Left ventricle myocardium inferior (tissue), 1 donor: ENCODE measurements around the gene CDHR3. TPM values are rescaled to one million over a fixed set of nuclear protein-coding genes. Genes with fewer than 3 reads are reported as not detected.
"Not testable (repeated sequence)": the region's sequence is repeated elsewhere in the genome, so short reads cannot be mapped to it uniquely, and the experiment has no call there.

Experiments
- DNase-seq: peaks from one replicate; pipeline ENCODE4 v3.0.0-alpha.2; 2020
- H3K27ac ChIP-seq: fragments of 200-600 bp; replicated peaks from 2 replicates; pipeline ENCODE4 v1.8.0; 2021
- H3K27me3 ChIP-seq: fragments of 200-600 bp; 2 replicates; pipeline ENCODE4 v1.8.0; 2021; ENCODE audit warnings: low read depth
- H3K36me3 ChIP-seq: fragments of 200-600 bp; 2 replicates; pipeline ENCODE4 v1.8.0; 2021
- H3K4me1 ChIP-seq: fragments of 200-600 bp; 2 replicates; pipeline ENCODE4 v1.8.0; 2021
- H3K4me3 ChIP-seq: fragments of 200-600 bp; 2 replicates; pipeline ENCODE4 v1.8.0; 2021; ENCODE audit warnings: mild to moderate bottlenecking, moderate library complexity
- H3K9me3 ChIP-seq: fragments of 200-600 bp; replicated peaks from 2 replicates; pipeline ENCODE4 v1.8.0; 2021
- CTCF ChIP-seq: fragments of 200-600 bp; IDR thresholded peaks from 2 replicates; pipeline ENCODE4 v1.8.0; 2021; ENCODE audit warnings: antibody characterized with exemption, mild to moderate bottlenecking, borderline replicate concordance
- intact Hi-C: fragments of 100-400 bp; cut with micrococcal nuclease; formaldehyde crosslinking; loops from one replicate; pipeline ENCODE4 v1.11.0; 2022
- total RNA-seq: library from RNA; stranded (reverse); fragmentation: NEBNext Ultra II Directional; extraction: Animal tissue kit (Norgen Biotek cat#: 25700); gene quantifications from one replicate; pipeline ENCODE4 v1.2.1, GENCODE V29; 2021
- donor health status: DM: no; HTN: yes; CAD: no; lungs with severe emphysema.

The CDHR3 gene
- total RNA-seq, 1 donor from 2014 or later, result 11.4 TPM

DNA sequence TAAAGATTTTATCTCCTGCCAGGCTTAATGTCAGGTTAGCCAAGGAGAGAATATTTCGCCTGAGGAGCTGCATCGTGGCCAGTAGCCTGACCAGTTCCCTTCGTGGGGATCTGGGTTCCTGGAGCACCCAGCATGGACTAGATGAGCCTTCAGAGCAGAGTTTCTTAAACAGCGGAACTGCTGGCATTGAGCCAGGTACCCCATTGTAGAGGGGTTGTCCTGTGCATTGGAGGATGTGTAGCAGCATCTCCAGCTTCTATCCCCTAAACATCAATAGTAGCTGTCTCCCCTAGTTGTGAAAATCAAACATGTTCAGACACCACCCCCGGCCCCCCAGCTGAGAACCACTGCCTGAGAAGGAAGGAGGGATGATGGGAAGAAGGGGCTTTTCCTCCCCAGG, 36.2 kb downstream of the CDHR3 start:
- H3K36me3 ChIP-seq, result no peaks in the 10 kb centered on the region
- TF ChIP-seq CTCF, result no peak
- no peak overlapping the region for H3K27ac ChIP-seq
- no peaks in the 10 kb centered on the region for H3K9me3 ChIP-seq
- peaks cover 9% of the 10 kb centered on the region for H3K4me1 ChIP-seq
- DNase-seq, result no peak
- H3K4me3 ChIP-seq, result no peak overlapping the region
- intact Hi-C loops, result no loop called here
- H3K27me3 ChIP-seq, result peaks cover 19% of the 10 kb centered on the region

GRCh38 chr7:106001196-106001595, 38.1 kb downstream of the CDHR3 start:
- TF ChIP-seq CTCF, result no peak
- no peak for DNase-seq
- Histone ChIP-seq H3K4me3 (no peak overlapping the region), H3K27me3 (peaks cover 13% of the 10 kb centered on the region), H3K27ac (no peak overlapping the region), H3K36me3 (no peaks in the 10 kb centered on the region), H3K9me3 (no peaks in the 10 kb centered on the region), H3K4me1 (peaks cover 9% of the 10 kb centered on the region)
- intact Hi-C loops, result no loop called here

- no peak overlapping the region for H3K4me3 ChIP-seq
- H3K9me3 ChIP-seq, result peaks cover 5% of the 10 kb centered on the region
- peaks cover 19% of the 10 kb centered on the region for H3K27me3 ChIP-seq
- intact Hi-C loops, result no loop called here
- no peak overlapping the region for H3K27ac ChIP-seq
- peaks cover 9% of the 10 kb centered on the region for H3K4me1 ChIP-seq
- no peak for DNase-seq
- no peaks in the 10 kb centered on the region for H3K36me3 ChIP-seq
- TF ChIP-seq CTCF, result no peak
Observed at GRCh38 chr7:106001886-106002285, 38.8 kb downstream of the CDHR3 start.

GRCh38 chr7:106003525-106004064, 40.5 kb downstream of the CDHR3 start:
- no peak for TF ChIP-seq CTCF
- Histone ChIP-seq H3K27me3 (peaks cover 20% of the 10 kb centered on the region), H3K27ac (no peak overlapping the region), H3K4me3 (no peak overlapping the region), H3K4me1 (peaks cover 9% of the 10 kb centered on the region), H3K9me3 (peaks cover 15% of the 10 kb centered on the region), H3K36me3 (no peaks in the 10 kb centered on the region)
- intact Hi-C loops, result no loop called here
- DNase-seq, result no peak

DNA sequence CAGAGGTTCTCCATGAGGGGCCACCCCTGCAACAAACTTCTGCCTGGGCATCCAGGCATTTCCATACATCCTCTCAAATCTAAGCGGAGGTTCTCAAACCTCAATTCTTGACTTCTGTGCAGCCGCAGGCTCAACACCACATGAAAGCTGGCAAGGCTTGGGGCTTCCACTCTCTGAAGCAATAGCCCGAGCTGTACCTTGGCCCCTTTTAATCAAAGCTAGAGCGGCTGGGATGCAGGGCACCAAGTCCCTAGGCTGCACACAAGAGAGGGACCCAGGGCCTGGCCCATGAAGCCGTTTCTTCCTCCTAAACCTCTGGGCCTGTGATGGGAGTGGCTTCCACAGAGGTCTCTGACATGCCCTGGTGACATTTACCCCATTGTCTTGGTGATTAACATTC, 43.8 kb downstream of the CDHR3 start:
- DNase-seq, result no peak
- H3K36me3 ChIP-seq, result no peaks in the 10 kb centered on the region
- no peak overlapping the region for H3K4me3 ChIP-seq
- no peak for TF ChIP-seq CTCF
- H3K27me3 ChIP-seq, result peaks cover 7% of the 10 kb centered on the region
- no peak overlapping the region for H3K27ac ChIP-seq
- H3K4me1 ChIP-seq, result peaks cover 10% of the 10 kb centered on the region
- peaks cover 15% of the 10 kb centered on the region for H3K9me3 ChIP-seq
- intact Hi-C loops, result no loop called here

GRCh38 chr7:106007796-106008195, 44.7 kb downstream of the CDHR3 start:
- DNase-seq, H3K27me3 ChIP-seq, H3K36me3 ChIP-seq, H3K27ac ChIP-seq, intact Hi-C loops, H3K4me3 ChIP-seq: not testable (repeated sequence)
- H3K9me3 ChIP-seq, result peaks cover 15% of the 10 kb centered on the region
- peaks cover 11% of the 10 kb centered on the region for H3K4me1 ChIP-seq
